Liver (tissue), 9 donors: ENCODE data around the gene TMEM9B. TPM values are rescaled to one million over a fixed set of nuclear protein-coding genes. Genes with fewer than 3 reads are reported as not detected.

Source experiments
- DNase-seq: peaks from one replicate; pipeline ENCODE4 v3.0.0-alpha.2; 2017; ENCODE audit warnings: low spot score
- H3K27ac ChIP-seq, 2 donors: one replicate each; pipeline ENCODE4 v1.7.0; 2013; ENCODE audit warnings: inconsistent platforms in 2 of 2, low read length in 2 of 2, control low read depth in 1 of 2, low read depth in 1 of 2, mild to moderate bottlenecking in 1 of 2
- H3K27me3 ChIP-seq, 4 donors: one replicate each; pipeline versions ENCODE4 v1.6.1 to v1.7.0; 2013; ENCODE audit warnings: low read length in 3 of 4, inconsistent platforms in 1 of 4, mild to moderate bottlenecking in 1 of 4, moderate library complexity in 1 of 4; ENCODE audit not compliant: control insufficient read depth in 4 of 4, insufficient read depth in 4 of 4
- H3K36me3 ChIP-seq, 4 donors: one replicate each; pipeline versions ENCODE4 v1.6.1 to v1.7.0; 2013; ENCODE audit warnings: low read length in 3 of 4, mild to moderate bottlenecking in 3 of 4, low read depth in 1 of 4, moderate library complexity in 1 of 4; ENCODE audit not compliant: control insufficient read depth in 4 of 4, insufficient read depth in 3 of 4
- H3K4me1 ChIP-seq, 4 donors: one replicate each; pipeline versions ENCODE4 v1.6.1 to v1.7.0; 2013; ENCODE audit warnings: low read length in 3 of 4, mild to moderate bottlenecking in 3 of 4, moderate library complexity in 1 of 4; ENCODE audit not compliant: control insufficient read depth in 4 of 4, insufficient read depth in 4 of 4
- H3K4me3 ChIP-seq, 3 donors: one replicate each; pipeline versions ENCODE4 v1.6.1 to v1.7.0; 2013; ENCODE audit warnings: low read length in 3 of 3, control low read depth in 1 of 3, low read depth in 1 of 3, mild to moderate bottlenecking in 1 of 3
- H3K9ac ChIP-seq, 2 donors: one replicate each; pipeline ENCODE4 v1.7.0; 2013; ENCODE audit warnings: low read length in 2 of 2, mild to moderate bottlenecking in 2 of 2, moderate library complexity in 2 of 2, control low read depth in 1 of 2, low read depth in 1 of 2
- H3K9me3 ChIP-seq, 4 donors: one replicate each; pipeline versions ENCODE4 v1.6.1 to v1.7.0; 2013; ENCODE audit warnings: low read length in 3 of 4; ENCODE audit not compliant: control insufficient read depth in 4 of 4
- EGR1 ChIP-seq, 2 donors: IDR thresholded peaks; 2 replicates each; pipeline ENCODE4 v1.6.1; 2016 to 2018; ENCODE audit warnings: antibody characterized with exemption in 2 of 2, low read depth in 2 of 2
- FOXA1 ChIP-seq: IDR thresholded peaks from 2 replicates; pipeline ENCODE4 v1.6.1; 2016; ENCODE audit warnings: antibody characterized with exemption
- FOXA2 ChIP-seq: IDR thresholded peaks from 2 replicates; pipeline ENCODE4 v1.6.1; 2016; ENCODE audit warnings: antibody characterized with exemption
- GABPA ChIP-seq, 2 donors: IDR thresholded peaks in 1 of 2; conservative IDR thresholded peaks in 1 of 2; 2 replicates each; pipeline ENCODE4 v1.6.1; 2016; ENCODE audit warnings: antibody characterized with exemption in 2 of 2, mild to moderate bottlenecking in 1 of 2, moderate library complexity in 1 of 2
- HNF4A ChIP-seq, 2 donors: conservative IDR thresholded peaks; 2 replicates each; pipeline ENCODE4 v1.6.1; 2016; ENCODE audit warnings: antibody characterized with exemption in 2 of 2, mild to moderate bottlenecking in 2 of 2
- HNF4G ChIP-seq: IDR thresholded peaks from 2 replicates; pipeline ENCODE4 v1.6.1; 2016; ENCODE audit warnings: antibody characterized with exemption
- NR2F2 ChIP-seq: IDR thresholded peaks from 2 replicates; pipeline ENCODE4 v1.6.1; 2016; ENCODE audit warnings: antibody characterized with exemption
- RAD21 ChIP-seq, 2 donors: IDR thresholded peaks; 2 replicates each; pipeline ENCODE4 v1.6.1; 2016; ENCODE audit warnings: antibody characterized with exemption in 2 of 2, mild to moderate bottlenecking in 2 of 2
- SP1 ChIP-seq: IDR thresholded peaks from 2 replicates; pipeline ENCODE4 v1.6.1; 2018; ENCODE audit warnings: antibody characterized with exemption, mild to moderate bottlenecking
- TAF1 ChIP-seq: conservative IDR thresholded peaks from 2 replicates; pipeline ENCODE4 v1.6.1; 2016; ENCODE audit warnings: antibody characterized with exemption, mild to moderate bottlenecking
- YY1 ChIP-seq: IDR thresholded peaks from 2 replicates; pipeline ENCODE4 v1.6.1; 2016; ENCODE audit warnings: antibody characterized with exemption, mild to moderate bottlenecking
- WGBS: extraction: QIAGEN DNeasy Blood & Tissue Kit; methylation state at CpG from one replicate; pipeline ENCODE4 v1.1.7; 2013; 5-methylcytosine and 5-hydroxymethylcytosine counted together
- polyA plus RNA-seq, 2 donors: library from polyadenylated mRNA; stranded (reverse) in 1 of 2; unstranded in 1 of 2; fragments of 200-250 nt in 1 of 2; fragments of >200 nt in 1 of 2; fragmentation: Nextera tagmentation in 1 of 2; extraction: Ambion mirVana in 1 of 2; gene quantifications; one replicate each; pipeline versions ENCODE4 v1.2.1 to v1.2.3, GENCODE V29; 2013 to 2015
- total RNA-seq, 2 donors: library from RNA; depleted of rRNA; stranded (reverse); fragments of >200 nt; gene quantifications; one replicate each; pipeline ENCODE4 v1.2.3, GENCODE V29; 2014
- TF ChIP-seq, protein P1 (sequence below): fragments of 150-350 bp; IDR thresholded peaks from 2 replicates; pipeline ENCODE4 v1.5.1; 2017; ENCODE audit warnings: improper control_type of control experiment, low read depth, low read length; ENCODE audit not compliant: missing input control
- TF ChIP-seq, protein P2 (sequence below): IDR thresholded peaks from 2 replicates; pipeline ENCODE4 v1.6.1; 2016; ENCODE audit warnings: antibody characterized with exemption
- TF ChIP-seq, protein P3 (sequence below): IDR thresholded peaks from 2 replicates; pipeline ENCODE4 v1.6.1; 2016; ENCODE audit warnings: antibody characterized with exemption, mild to moderate bottlenecking
- TF ChIP-seq, protein P4 (sequence below): IDR thresholded peaks from 2 replicates; pipeline ENCODE4 v1.6.1; 2016; ENCODE audit warnings: antibody characterized with exemption
- TF ChIP-seq, protein P5 (sequence below): IDR thresholded peaks from 2 replicates; pipeline ENCODE4 v1.6.1; 2016; ENCODE audit warnings: antibody characterized with exemption
- donor health status: healthy.
- donor health status: healthy.
- donor health status: healthy.
- donor health status: healthy.
- donor health status: healthy.

The TMEM9B gene
- total and polyA plus RNA-seq, 4 donors, result 17.0 to 23.9 (median 19.5) TPM

DNA sequence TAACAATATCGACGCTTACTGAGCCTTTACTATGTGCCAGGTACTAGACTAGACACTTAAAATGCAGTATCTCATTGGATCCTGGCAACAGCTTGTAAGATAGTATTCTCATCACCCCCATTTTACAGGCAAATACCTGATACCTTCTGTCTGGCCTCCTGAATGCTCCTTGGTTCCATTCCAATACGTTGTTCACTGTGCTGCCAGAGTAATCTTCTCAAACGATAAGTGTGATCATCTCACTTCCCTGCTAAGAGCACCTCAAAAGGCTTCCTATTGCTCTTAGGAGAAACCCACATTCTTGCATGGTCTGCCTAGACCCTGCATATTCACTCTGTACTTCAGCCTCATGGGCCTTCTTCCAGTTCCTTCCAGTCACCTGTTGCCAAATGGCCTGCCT is 40.8 kb upstream of the TMEM9B start:
- TF ChIP-seq RAD21 (IDR thresholded peaks at IDR 0.05), result no peak
- no peak for TF ChIP-seq EGR1 (IDR thresholded peaks at IDR 0.05; ENCODE audit: low read depth in 2 of 2)
- no peak for TF ChIP-seq FOXA1
- TF ChIP-seq, protein P1, sequence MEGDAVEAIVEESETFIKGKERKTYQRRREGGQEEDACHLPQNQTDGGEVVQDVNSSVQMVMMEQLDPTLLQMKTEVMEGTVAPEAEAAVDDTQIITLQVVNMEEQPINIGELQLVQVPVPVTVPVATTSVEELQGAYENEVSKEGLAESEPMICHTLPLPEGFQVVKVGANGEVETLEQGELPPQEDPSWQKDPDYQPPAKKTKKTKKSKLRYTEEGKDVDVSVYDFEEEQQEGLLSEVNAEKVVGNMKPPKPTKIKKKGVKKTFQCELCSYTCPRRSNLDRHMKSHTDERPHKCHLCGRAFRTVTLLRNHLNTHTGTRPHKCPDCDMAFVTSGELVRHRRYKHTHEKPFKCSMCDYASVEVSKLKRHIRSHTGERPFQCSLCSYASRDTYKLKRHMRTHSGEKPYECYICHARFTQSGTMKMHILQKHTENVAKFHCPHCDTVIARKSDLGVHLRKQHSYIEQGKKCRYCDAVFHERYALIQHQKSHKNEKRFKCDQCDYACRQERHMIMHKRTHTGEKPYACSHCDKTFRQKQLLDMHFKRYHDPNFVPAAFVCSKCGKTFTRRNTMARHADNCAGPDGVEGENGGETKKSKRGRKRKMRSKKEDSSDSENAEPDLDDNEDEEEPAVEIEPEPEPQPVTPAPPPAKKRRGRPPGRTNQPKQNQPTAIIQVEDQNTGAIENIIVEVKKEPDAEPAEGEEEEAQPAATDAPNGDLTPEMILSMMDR, result no peak
- no peak for TF ChIP-seq HNF4G
- TF ChIP-seq, protein P2, sequence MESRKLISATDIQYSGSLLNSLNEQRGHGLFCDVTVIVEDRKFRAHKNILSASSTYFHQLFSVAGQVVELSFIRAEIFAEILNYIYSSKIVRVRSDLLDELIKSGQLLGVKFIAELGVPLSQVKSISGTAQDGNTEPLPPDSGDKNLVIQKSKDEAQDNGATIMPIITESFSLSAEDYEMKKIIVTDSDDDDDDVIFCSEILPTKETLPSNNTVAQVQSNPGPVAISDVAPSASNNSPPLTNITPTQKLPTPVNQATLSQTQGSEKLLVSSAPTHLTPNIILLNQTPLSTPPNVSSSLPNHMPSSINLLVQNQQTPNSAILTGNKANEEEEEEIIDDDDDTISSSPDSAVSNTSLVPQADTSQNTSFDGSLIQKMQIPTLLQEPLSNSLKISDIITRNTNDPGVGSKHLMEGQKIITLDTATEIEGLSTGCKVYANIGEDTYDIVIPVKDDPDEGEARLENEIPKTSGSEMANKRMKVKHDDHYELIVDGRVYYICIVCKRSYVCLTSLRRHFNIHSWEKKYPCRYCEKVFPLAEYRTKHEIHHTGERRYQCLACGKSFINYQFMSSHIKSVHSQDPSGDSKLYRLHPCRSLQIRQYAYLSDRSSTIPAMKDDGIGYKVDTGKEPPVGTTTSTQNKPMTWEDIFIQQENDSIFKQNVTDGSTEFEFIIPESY, result no peak
- TF ChIP-seq, protein P3, sequence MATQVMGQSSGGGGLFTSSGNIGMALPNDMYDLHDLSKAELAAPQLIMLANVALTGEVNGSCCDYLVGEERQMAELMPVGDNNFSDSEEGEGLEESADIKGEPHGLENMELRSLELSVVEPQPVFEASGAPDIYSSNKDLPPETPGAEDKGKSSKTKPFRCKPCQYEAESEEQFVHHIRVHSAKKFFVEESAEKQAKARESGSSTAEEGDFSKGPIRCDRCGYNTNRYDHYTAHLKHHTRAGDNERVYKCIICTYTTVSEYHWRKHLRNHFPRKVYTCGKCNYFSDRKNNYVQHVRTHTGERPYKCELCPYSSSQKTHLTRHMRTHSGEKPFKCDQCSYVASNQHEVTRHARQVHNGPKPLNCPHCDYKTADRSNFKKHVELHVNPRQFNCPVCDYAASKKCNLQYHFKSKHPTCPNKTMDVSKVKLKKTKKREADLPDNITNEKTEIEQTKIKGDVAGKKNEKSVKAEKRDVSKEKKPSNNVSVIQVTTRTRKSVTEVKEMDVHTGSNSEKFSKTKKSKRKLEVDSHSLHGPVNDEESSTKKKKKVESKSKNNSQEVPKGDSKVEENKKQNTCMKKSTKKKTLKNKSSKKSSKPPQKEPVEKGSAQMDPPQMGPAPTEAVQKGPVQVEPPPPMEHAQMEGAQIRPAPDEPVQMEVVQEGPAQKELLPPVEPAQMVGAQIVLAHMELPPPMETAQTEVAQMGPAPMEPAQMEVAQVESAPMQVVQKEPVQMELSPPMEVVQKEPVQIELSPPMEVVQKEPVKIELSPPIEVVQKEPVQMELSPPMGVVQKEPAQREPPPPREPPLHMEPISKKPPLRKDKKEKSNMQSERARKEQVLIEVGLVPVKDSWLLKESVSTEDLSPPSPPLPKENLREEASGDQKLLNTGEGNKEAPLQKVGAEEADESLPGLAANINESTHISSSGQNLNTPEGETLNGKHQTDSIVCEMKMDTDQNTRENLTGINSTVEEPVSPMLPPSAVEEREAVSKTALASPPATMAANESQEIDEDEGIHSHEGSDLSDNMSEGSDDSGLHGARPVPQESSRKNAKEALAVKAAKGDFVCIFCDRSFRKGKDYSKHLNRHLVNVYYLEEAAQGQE, result no peak
- no peak for TF ChIP-seq FOXA2
- TF ChIP-seq, protein P4, sequence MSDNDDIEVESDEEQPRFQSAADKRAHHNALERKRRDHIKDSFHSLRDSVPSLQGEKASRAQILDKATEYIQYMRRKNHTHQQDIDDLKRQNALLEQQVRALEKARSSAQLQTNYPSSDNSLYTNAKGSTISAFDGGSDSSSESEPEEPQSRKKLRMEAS, result no peak
- no peak overlapping the region for H3K9ac ChIP-seq
- no peaks in the 10 kb centered on the region for H3K36me3 ChIP-seq
- 84% methylated on average over 4 of the region's 4 CpGs for WGBS
- DNase-seq, result no peak
- H3K4me3 ChIP-seq, result no peak overlapping the region
- H3K4me1 ChIP-seq, result peaks cover 7 to 14% (median 10%) of the 10 kb centered on the region in 4 donors
- no peak overlapping the region for H3K27ac ChIP-seq
- no peaks in the 10 kb centered on the region for H3K9me3 ChIP-seq
- peaks cover 0 to 8% (median 4%) of the 10 kb centered on the region in 4 donors for H3K27me3 ChIP-seq

DNA sequence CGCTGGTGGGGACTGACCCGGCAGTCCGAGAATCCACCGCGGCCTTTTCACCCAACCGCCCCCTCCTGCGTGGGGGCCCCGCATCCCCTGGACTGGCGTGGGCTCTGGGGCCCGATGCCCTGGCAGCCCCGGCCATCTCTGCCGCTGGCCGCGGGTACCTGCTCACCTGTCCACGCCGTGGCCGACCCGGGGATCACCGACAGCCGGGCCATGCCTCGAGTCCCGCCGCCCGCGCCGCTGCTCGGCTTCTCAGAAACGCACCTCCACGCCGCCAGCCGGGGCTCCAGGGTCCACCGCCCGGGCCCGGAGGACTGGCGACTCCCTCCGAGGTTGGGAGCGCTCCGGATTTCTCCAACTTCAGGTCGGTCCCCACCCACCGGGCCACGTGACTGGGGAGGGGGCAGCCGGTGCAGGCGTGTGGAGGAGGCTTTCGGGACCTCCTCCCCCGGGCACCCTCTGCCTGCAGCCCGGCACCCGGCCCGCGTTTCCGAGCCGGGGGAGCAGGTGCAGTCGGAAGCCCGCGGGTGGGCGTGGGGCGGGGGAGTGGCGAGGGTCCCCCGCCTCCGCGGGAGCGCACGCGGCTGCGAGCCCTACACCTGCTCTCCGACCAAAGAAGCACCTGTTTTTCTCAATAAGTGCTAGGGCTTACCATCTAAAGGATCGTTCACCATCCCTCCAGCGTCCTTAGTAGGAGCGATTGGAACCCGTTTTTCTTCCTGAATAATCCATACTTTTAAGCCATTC is 40.1 kb upstream of the TMEM9B start:
- no peak overlapping the region for H3K9ac ChIP-seq
- no peaks in the 10 kb centered on the region for H3K36me3 ChIP-seq
- peak overlapping the region in 1 of 3 donors; percentile 46 for H3K4me3 ChIP-seq
- peaks cover 7 to 14% (median 10%) of the 10 kb centered on the region in 4 donors for H3K4me1 ChIP-seq
- DNase-seq, result no peak
- H3K27me3 ChIP-seq, result peaks cover 0 to 10% (median 5%) of the 10 kb centered on the region in 4 donors
- 13% methylated on average over 69 of the region's 69 CpGs for WGBS
- no peak overlapping the region for H3K27ac ChIP-seq
- H3K9me3 ChIP-seq, result no peaks in the 10 kb centered on the region
- TF ChIP-seq, protein P5, sequence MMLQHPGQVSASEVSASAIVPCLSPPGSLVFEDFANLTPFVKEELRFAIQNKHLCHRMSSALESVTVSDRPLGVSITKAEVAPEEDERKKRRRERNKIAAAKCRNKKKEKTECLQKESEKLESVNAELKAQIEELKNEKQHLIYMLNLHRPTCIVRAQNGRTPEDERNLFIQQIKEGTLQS, result no peak
- TF ChIP-seq, protein P4, result no peak
- TF ChIP-seq, protein P1, result no peak
- TF ChIP-seq HNF4G (no peak), NR2F2 (no peak), YY1 (no peak), RAD21 (IDR thresholded peaks at IDR 0.05) (no peak), SP1 (no peak), EGR1 (IDR thresholded peaks at IDR 0.05; ENCODE audit: low read depth in 2 of 2) (no peak), GABPA (IDR thresholded peaks at IDR 0.05 in 1 of 2, conservative IDR thresholded peaks at IDR 0.05 in 1 of 2) (no peak), FOXA1 (no peak), HNF4A (conservative IDR thresholded peaks at IDR 0.05) (no peak), FOXA2 (no peak), TAF1 (no peak)
- TF ChIP-seq, protein P2, result no peak
